HuH-7.5 (cell line): Measurements from ENCODE around the gene CMTM1.
"Not testable (repeated sequence)": the region's sequence is repeated elsewhere in the genome, so short reads cannot be mapped to it uniquely, and the experiment has no call there.

Source experiments
- DNase-seq: peaks from one replicate; pipeline ENCODE4 v3.0.0; 2011; ENCODE audit warnings: low spot score

The CMTM1 gene

GRCh38 chr16:66614161-66614802 lies 48.0 kb downstream of the CMTM1 start:
- no peak for DNase-seq

GRCh38 chr16:66616169-66616568 lies 49.9 kb downstream of the CMTM1 start:
- no peak for DNase-seq

DNA sequence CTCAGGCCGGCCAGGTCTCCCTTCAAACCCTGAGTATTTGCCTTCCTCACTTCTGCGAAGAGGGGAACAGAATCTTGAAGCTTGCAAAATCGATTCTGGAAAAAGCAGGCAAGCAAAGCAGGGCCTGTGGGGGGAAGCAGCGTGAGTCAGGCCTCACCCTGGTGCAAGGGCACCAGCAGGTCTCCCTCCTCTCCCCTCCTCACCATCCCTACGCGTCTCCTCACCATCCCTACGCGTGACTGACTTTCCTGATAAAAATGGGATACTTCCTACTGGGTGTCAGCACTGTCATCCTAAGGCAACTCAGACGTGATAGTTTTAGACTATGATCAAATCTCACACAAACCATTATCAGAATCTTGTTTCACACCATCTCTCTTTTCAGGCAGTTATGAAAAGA lies 50.4 kb downstream of the CMTM1 start:
- no peak for DNase-seq

GRCh38 chr16:66617010-66617434 lies 50.8 kb downstream of the CMTM1 start:
- DNase-seq = no peak

DNA sequence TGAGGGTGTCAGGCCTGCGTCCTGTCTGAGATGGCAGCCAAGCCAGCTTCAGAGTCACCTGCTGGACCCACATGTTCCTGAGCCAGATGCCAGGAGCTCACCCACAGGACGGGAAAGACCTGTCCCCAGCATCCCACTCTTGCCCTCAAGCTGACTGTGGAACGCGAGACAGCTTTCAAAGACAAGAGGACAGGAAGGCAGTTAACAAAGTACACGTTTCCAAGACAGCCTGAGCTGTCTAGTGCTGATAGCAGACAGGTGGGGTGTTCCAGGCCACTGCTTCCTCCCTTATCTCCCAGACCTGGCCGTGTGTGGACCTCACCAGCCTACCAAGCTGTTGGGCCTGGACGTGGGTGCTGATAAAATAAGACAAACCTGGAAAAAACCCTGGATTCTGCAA lies 51.5 kb downstream of the CMTM1 start:
- DNase-seq = no peak

DNA sequence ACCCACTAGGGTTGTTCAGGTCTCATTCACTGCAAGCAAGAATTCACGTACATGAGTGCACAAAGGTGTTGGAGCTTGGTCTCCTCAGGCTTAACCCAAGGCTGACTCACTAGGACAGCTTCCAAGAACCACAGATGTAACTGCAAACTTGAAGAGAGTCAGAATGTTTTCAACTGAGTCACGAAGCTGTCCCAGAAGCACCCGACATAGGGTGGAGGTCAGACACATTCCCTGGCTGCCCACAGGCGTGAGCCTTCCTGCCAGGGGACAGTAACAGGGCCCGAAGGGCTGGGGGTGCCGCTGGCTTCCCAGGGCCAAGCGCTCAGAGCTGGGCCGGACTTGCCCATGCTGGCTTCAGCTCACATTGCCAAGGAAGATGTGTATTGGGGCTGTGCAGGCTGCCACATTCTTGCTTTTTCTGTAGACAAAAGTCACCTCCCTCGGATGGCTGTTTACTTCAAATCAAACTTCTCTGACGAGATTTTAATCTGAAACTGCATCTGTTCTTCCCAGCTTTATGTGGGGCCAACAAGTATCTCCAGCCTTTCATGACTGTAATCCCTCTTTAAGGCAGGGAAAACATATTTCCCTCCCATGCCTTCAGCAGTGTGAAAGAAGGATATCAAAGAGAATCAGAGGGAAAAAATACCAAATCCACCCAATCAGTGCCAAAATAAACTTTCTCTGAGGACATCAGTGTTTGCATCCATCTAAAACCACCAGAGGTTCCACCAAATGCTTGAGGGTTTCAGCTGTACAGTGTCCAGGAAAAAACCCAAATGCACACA lies 52.5 kb downstream of the CMTM1 start:
- no peak for DNase-seq

DNA sequence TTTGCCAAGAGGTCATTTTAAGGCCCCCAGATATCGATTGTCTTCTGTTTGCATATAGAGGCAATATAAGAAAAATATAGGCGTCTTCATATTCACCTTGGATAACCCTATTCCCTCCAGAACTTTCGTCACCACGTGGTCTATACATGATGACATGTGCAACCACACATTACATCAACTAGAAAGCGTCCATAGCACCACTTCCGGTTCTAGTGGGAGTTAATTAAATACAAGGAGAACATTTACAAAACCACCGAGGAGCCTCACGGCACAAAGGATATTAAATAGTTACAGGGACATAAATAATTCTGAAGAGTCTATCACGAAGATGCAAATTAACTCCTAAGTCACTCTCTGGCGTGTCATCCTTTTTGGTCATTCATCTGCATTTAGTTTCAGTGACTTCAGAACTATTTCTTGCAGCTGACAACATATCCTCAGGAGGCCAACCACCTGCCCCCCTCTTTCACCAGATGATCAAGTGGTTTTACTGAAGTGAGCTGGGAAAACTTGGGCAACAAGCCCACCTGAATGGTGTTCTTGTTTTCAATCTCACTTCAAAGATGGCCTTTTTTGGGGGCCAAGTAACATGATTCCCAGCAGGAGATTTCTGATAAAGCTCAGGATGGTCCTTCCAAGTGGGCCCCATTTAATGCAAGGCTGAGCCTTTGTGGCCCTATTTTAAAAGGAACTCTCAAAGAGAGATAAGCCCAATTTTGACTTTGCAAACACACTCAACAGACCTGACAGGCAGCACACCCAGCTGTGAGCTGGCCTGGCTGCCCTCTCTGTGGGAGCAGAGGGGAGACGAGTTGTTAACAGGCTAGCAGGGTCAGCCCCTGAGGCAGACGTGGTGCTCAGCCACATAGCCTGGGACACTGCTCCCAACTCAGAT lies 53.5 kb downstream of the CMTM1 start:
- DNase-seq = no peak

DNA sequence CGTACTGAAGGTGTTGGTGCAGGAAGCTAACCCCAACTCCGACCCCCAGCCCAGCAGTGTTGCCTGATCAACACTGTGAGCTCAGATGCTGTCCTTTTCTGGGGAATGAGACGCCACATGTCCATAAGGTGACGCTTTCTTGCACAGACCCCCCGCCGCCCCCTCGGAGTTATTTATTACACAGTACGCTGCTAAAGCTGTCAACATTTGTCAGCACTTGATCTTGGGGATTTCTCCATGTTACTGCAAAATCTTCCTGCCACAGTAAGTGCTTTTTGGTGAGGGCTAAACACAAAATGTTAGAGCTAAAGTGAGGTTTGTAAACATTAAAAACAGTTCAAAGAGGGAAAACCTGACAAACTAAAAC lies 54.2 kb downstream of the CMTM1 start:
- DNase-seq = no peak

DNA sequence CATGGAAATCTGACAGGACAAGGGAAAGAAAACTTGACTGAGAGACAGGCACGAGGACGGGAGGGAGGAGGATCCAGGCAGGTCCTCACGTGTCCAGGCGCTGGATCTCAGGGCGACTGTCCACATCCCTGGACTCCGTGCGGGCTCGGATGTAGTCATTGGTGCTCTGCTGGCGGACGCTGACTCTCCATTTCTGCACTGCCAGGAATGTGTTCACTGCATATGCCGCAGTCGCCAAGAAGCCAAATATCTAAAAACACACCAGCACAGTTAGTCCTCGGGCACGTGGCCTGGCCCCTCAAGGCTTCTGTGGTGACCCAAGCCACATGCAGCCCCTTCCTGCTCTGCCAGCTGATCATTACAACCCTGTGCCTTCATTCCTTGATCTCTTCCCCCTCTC lies 55.7 kb downstream of the CMTM1 start:
- no peak for DNase-seq

- DNase-seq = no peak
Observed at GRCh38 chr16:66622863-66623262, 56.6 kb downstream of the CMTM1 start.

DNA sequence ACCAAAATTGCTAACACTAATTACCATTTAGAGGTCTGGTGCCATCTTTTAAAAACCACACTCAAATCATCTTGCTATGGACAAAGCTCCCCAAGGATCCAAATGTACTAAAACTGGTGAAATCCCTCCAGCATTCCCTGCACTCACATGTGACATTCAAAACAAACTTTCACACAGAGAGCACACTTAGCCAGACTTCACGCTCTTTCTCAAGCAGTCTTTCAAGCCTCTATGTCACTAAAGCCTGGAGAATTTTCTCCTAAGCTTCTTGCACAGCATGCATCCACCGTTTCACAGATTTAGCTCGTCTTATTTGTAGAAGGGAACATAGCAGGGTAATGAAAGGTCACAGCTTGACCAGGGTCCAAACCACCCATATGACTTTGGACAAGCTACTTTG lies 57.5 kb downstream of the CMTM1 start:
- DNase-seq = no peak

DNA sequence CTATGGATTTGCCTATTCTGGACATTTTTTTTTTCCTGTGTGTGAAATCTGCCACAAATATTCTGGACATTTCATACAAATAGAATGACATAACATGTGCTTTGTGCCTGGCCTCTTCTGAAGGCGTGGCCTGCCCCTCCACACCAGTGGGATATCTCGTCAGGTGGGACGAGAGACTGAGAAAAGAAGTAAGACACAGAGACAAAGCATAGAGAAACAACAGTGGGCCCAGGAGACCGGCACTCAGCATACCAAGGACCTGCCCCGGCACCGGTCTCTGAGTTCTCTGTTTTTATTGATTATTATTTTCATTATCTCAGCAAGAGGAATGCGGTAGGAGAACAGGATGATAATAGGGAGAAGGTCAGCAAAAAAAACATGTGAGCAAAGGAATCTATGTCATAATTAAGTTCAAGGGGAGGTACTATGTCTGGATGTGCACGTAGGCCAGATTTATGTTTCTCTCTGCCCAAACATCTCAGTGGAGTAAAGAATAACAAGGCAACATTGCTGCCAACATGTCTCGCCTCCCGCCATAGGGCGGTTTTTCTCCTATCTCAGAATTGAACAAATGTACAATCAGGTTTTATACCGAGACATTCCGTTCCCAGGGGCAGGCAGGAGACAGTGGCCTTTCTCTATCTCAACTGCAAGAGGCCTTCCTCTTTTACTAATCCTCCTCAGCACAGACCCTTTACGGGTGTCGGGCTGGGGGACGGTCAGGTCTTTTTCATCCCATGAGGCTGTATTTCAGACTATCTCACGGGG lies 61.6 kb downstream of the CMTM1 start:
- DNase-seq = not testable (repeated sequence)
